Type B pancreatic cell (in vitro differentiated cells): ENCODE results near the gene NIPSNAP3A. TPM values are rescaled to one million over a fixed set of nuclear protein-coding genes. Genes with fewer than 3 reads are reported as not detected.

Experiments
- DNase-seq: peaks from one replicate; pipeline ENCODE4 v3.0.0; 2021; ENCODE audit warnings: mixed read lengths; ENCODE audit not compliant: unreplicated experiment; ENCODE audit errors: extremely low spot score
- H3K27ac Mint-ChIP-seq: 2 replicates; pipeline ENCODE4 v1.8.0; 2021; ENCODE audit warnings: mild to moderate bottlenecking, mixed read lengths
- H3K27me3 Mint-ChIP-seq: 2 replicates; pipeline ENCODE4 v1.8.0; 2021; ENCODE audit warnings: mixed read lengths
- H3K36me3 Mint-ChIP-seq: 2 replicates; pipeline ENCODE4 v1.8.0; 2021; ENCODE audit warnings: mixed read lengths
- H3K4me1 Mint-ChIP-seq: one replicate; pipeline ENCODE4 v1.8.0; 2021; ENCODE audit warnings: mixed read lengths; ENCODE audit not compliant: unreplicated experiment
- H3K4me3 Mint-ChIP-seq: 2 replicates; pipeline ENCODE4 v1.8.0; 2021; ENCODE audit warnings: mild to moderate bottlenecking, mixed read lengths
- H3K9me3 Mint-ChIP-seq: 2 replicates; pipeline ENCODE4 v1.8.0; 2021; ENCODE audit warnings: mixed read lengths
- CTCF ChIP-seq: fragments of 200-600 bp; sonication (generic); conservative IDR thresholded peaks from 2 replicates; pipeline ENCODE4 v1.5.0; 2021; ENCODE audit warnings: antibody characterized with exemption, mild to moderate bottlenecking
- total RNA-seq: library from RNA; stranded (reverse); gene quantifications from 2 replicates; pipeline ENCODE4 v1.2.1, GENCODE V29; 2021; ENCODE audit warnings: low replicate concordance

NIPSNAP3A gene
- total RNA-seq, 1 donor from 2014 or later = 17.1 TPM

- DNase-seq = no peak
- Mint-ChIP-seq H3K9me3 (no peaks in the 10 kb centered on the region), H3K4me1 (no peaks in the 10 kb centered on the region), H3K27ac (no peak overlapping the region), H3K4me3 (no peak overlapping the region), H3K27me3 (no peaks in the 10 kb centered on the region), H3K36me3 (peaks cover 52% of the 10 kb centered on the region)
- no peak for TF ChIP-seq CTCF
These were observed 40.8 kb downstream of the NIPSNAP3A start for GRCh38 chr9:104788251-104788650.

GRCh38 chr9:104794070-104794469, 46.6 kb downstream of the NIPSNAP3A start:
- H3K27ac Mint-ChIP-seq = no peak overlapping the region
- H3K4me1 Mint-ChIP-seq = no peaks in the 10 kb centered on the region
- no peak overlapping the region for H3K4me3 Mint-ChIP-seq
- peaks cover 47% of the 10 kb centered on the region for H3K36me3 Mint-ChIP-seq
- TF ChIP-seq CTCF = no peak
- no peaks in the 10 kb centered on the region for H3K9me3 Mint-ChIP-seq
- DNase-seq = no peak
- no peaks in the 10 kb centered on the region for H3K27me3 Mint-ChIP-seq

GRCh38 chr9:104795082-104795481, 47.6 kb downstream of the NIPSNAP3A start:
- Mint-ChIP-seq H3K36me3 (peaks cover 42% of the 10 kb centered on the region), H3K4me3 (no peak overlapping the region), H3K27me3 (no peaks in the 10 kb centered on the region), H3K4me1 (no peaks in the 10 kb centered on the region), H3K27ac (no peak overlapping the region), H3K9me3 (no peaks in the 10 kb centered on the region)
- DNase-seq = no peak
- no peak for TF ChIP-seq CTCF

- Mint-ChIP-seq H3K36me3 (peaks cover 40% of the 10 kb centered on the region), H3K4me3 (no peak overlapping the region), H3K27ac (no peak overlapping the region), H3K4me1 (no peaks in the 10 kb centered on the region), H3K27me3 (no peaks in the 10 kb centered on the region), H3K9me3 (no peaks in the 10 kb centered on the region)
- DNase-seq = no peak
- TF ChIP-seq CTCF = no peak
These were observed 48.4 kb downstream of the NIPSNAP3A start for GRCh38 chr9:104795857-104796256.

GRCh38 chr9:104798209-104798995, 50.9 kb downstream of the NIPSNAP3A start:
- Mint-ChIP-seq H3K4me3 (no peak overlapping the region), H3K4me1 (no peaks in the 10 kb centered on the region), H3K27me3 (no peaks in the 10 kb centered on the region), H3K27ac (no peak overlapping the region), H3K9me3 (no peaks in the 10 kb centered on the region), H3K36me3 (peaks cover 32% of the 10 kb centered on the region)
- TF ChIP-seq CTCF = no peak
- no peak for DNase-seq
